ENCODE data around the gene MRPL55.

The MRPL55 gene

DNA sequence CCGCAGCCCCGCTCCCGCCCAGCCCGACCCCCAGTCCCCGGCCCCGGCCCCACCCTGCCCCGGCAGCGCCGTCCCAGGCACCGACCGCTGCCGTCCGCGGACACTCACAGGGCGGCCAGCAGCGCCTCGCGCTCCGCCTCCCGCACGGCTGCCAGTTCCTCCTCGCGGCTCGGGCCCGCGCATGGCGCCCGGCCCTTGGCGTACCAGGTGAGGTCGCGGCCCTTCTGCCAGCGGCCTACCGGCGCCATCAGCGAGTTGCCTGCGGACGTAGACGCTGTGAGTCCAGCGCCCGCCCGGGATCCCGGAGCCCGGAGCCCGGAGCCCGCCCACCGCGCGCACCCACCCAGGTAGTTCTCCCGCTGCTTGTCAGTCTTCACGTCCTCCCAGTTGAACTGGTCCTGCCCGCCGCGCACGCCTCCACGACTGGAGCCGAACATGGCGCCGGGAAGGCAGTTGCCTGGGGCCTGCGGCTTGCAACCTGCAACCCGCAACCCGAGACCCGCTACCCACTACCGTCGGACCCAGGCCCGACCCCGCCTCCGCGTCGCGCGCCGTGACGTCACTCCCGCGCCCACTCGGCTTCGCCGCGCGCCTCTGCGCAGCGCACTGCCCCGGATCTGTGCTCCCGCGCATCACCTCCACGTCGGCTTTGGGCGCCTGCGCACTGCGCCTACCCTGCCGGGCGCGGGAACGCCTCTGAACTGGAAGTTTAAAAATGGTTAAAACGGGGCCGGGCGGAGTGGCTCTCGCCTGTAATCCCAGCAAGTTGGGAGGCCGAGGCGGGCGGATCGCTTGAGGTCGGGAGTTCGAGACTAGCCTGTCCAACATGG, 6.1 kb downstream of the MRPL55 start, which contains the start of gene C1orf35:
TSS of gene C1orf35 (minus strand) at position 535 of the 830 bp plus-strand sequence. CDS start at position 437, 98 bp downstream.
- TF ChIP-seq, protein P1, sequence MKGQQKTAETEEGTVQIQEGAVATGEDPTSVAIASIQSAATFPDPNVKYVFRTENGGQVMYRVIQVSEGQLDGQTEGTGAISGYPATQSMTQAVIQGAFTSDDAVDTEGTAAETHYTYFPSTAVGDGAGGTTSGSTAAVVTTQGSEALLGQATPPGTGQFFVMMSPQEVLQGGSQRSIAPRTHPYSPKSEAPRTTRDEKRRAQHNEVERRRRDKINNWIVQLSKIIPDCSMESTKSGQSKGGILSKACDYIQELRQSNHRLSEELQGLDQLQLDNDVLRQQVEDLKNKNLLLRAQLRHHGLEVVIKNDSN (IDR thresholded peaks at IDR 0.05), result no peak
- TF ChIP-seq, protein P2, sequence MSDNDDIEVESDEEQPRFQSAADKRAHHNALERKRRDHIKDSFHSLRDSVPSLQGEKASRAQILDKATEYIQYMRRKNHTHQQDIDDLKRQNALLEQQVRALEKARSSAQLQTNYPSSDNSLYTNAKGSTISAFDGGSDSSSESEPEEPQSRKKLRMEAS (IDR thresholded peaks at IDR 0.05), result peak; percentile 95
- no peak for TF ChIP-seq NFIC (IDR thresholded peaks at IDR 0.05)
- TF ChIP-seq EP300 (IDR thresholded peaks at IDR 0.05; ENCODE audit: borderline replicate concordance), result peak; percentile 8; the same call in 1 of the 2 replicates
- TF ChIP-seq, protein P3, sequence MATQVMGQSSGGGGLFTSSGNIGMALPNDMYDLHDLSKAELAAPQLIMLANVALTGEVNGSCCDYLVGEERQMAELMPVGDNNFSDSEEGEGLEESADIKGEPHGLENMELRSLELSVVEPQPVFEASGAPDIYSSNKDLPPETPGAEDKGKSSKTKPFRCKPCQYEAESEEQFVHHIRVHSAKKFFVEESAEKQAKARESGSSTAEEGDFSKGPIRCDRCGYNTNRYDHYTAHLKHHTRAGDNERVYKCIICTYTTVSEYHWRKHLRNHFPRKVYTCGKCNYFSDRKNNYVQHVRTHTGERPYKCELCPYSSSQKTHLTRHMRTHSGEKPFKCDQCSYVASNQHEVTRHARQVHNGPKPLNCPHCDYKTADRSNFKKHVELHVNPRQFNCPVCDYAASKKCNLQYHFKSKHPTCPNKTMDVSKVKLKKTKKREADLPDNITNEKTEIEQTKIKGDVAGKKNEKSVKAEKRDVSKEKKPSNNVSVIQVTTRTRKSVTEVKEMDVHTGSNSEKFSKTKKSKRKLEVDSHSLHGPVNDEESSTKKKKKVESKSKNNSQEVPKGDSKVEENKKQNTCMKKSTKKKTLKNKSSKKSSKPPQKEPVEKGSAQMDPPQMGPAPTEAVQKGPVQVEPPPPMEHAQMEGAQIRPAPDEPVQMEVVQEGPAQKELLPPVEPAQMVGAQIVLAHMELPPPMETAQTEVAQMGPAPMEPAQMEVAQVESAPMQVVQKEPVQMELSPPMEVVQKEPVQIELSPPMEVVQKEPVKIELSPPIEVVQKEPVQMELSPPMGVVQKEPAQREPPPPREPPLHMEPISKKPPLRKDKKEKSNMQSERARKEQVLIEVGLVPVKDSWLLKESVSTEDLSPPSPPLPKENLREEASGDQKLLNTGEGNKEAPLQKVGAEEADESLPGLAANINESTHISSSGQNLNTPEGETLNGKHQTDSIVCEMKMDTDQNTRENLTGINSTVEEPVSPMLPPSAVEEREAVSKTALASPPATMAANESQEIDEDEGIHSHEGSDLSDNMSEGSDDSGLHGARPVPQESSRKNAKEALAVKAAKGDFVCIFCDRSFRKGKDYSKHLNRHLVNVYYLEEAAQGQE (IDR thresholded peaks at IDR 0.05; ENCODE audit: low read depth), result no peak
- peak; percentile 83 for TF ChIP-seq YY1 (IDR thresholded peaks at IDR 0.05; ENCODE audit: low read depth)
- TF ChIP-seq RAD21 (IDR thresholded peaks at IDR 0.05; ENCODE audit: low read depth), result no peak
- peak; percentile 80; the same call in 1 of the 2 replicates for TF ChIP-seq ZBTB7A (IDR thresholded peaks at IDR 0.05; ENCODE audit: low read depth)
- peak; percentile 73 for TF ChIP-seq TAF1 (IDR thresholded peaks at IDR 0.05; ENCODE audit: low read depth)
- TF ChIP-seq TCF12 (IDR thresholded peaks at IDR 0.05; ENCODE audit: low read depth), result 0 out of 2 replicates have a peak, but pooled peaks have one; percentile 15
- peak; percentile 72 for TF ChIP-seq EGR1 (IDR thresholded peaks at IDR 0.05)
- TF ChIP-seq FOXM1 (IDR thresholded peaks at IDR 0.05; ENCODE audit: borderline replicate concordance, low read depth), result no peak
- peak; percentile 91 for TF ChIP-seq CREB1 (IDR thresholded peaks at IDR 0.05; ENCODE audit: low read depth)

DNA sequence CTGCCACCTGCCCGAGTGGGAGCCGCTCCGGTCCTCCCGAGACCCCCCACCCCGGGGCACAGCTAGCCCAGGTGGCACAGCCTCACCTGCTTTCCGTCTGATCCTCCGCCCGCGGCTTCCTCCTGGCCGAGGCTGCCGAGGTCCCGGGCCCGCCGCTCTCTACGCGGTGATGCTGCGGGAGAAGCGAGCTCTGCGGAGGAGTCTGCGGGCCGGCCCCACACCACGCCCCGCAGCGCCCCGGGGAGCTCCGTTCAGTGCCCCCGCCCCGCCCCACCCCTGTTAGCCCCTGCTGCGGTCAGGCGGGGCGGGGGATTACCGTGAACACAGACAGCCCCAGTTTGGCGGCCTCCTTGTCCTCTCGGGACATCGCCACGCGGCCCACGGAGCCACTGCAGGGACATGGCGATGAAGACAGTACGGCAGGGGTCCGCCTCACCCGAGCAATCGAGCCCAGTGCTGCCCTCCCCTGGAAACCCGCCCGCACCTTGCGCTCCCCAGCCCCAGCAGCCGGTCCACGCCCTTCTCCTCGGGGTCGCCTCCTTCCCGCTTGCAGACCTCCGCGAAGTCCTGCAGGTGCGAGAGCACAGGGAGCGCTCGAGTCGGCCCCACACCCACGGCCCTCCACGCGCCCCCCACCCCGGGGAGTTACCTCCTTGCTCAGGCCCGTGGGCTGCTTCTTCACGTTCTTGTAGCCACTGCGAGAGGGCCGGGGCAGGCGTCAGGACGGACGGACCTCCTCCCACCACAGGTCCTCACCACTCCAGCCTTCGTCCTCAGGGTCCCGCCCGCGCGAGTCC, 6.9 kb downstream of the MRPL55 start:
- TF ChIP-seq, protein P2 (IDR thresholded peaks at IDR 0.05), result peak; percentile 50
- TF ChIP-seq TEAD4 (IDR thresholded peaks at IDR 0.05) (no peak), ZBTB7A (IDR thresholded peaks at IDR 0.05; ENCODE audit: low read depth) (peak; percentile 68; the same call in 1 of the 2 replicates)

DNA sequence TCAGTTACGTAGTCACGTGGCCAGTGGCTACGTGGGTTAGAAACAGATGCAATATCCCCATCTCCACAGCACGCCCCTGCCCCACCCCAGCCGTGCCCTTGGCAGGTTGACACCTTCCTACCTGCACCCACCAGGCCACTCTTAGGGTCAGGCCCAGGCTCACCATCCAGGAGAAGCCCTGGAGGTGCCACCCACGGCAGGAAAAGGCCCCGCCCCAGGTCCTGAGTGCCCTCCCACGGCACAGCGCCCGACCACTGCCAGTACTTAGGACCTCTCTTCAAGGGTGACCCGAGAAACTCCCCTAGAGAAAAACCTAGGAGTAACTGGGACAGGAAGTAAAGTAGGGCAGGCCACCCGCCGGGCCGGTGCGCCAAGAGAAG, 7.5 kb downstream of the MRPL55 start:
- TF ChIP-seq NFIC (IDR thresholded peaks at IDR 0.05), result no peak
- TF ChIP-seq, protein P1 (IDR thresholded peaks at IDR 0.05), result peak; percentile 56

DNA sequence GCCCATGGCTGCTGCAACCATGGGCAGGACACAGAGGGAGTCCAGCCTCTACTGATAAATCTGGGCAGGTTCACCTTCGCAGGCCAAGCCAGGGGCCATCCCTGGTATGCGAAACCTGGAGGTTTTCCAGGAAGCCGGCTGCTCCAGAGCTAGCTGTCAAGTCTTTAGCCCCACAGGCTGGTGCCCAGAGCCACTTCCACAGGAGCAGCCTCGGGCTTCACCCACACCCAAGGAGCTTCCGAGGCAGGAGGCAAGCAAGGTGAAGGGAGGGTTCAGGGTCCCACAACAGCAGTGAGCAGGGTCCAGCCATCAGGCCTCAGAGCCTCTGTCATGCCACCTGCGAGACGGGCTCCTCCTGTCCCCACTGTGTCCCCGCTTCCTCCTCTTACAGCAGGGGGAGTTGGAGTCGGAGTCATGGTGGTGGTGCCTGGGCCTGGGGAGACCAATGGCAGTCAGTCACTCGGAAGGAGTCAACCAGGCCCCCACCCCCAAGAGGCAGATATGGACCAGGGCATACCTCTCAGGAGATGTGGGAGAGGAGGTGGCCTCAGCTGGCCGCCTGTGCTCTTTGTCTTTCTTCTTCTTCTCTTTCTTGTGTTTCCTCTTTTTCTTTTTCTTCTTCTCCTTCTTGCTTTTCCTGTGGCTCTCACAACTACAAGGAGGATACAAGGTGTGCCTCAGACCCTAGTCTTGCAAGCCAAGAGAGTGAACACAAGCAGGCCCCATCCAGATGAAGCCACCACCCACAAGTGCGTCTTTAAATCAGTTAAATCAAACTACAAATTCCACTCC, 8.1 kb downstream of the MRPL55 start:
- TF ChIP-seq EP300 (IDR thresholded peaks at IDR 0.05; ENCODE audit: borderline replicate concordance) (no peak), EGR1 (IDR thresholded peaks at IDR 0.05) (no peak), TAF1 (IDR thresholded peaks at IDR 0.05; ENCODE audit: low read depth) (no peak), RAD21 (IDR thresholded peaks at IDR 0.05; ENCODE audit: low read depth) (no peak), YY1 (IDR thresholded peaks at IDR 0.05; ENCODE audit: low read depth) (no peak), NFIC (IDR thresholded peaks at IDR 0.05) (no peak), FOXM1 (IDR thresholded peaks at IDR 0.05; ENCODE audit: borderline replicate concordance, low read depth) (no peak), CEBPB (IDR thresholded peaks at IDR 0.05) (no peak), TCF12 (IDR thresholded peaks at IDR 0.05; ENCODE audit: low read depth) (no peak), CREB1 (IDR thresholded peaks at IDR 0.05; ENCODE audit: low read depth) (no peak), TEAD4 (IDR thresholded peaks at IDR 0.05) (no peak), ZBTB7A (IDR thresholded peaks at IDR 0.05; ENCODE audit: low read depth) (no peak)
- TF ChIP-seq, protein P2 (IDR thresholded peaks at IDR 0.05), result no peak
- TF ChIP-seq, protein P1 (IDR thresholded peaks at IDR 0.05), result no peak
- TF ChIP-seq, protein P3 (IDR thresholded peaks at IDR 0.05; ENCODE audit: low read depth), result no peak
